Mesenchymal stem cell (in vitro differentiated cells and primary cell): ENCODE data around the gene LOXL3.
"Not testable (repeated sequence)": the region's sequence is repeated elsewhere in the genome, so short reads cannot be mapped to it uniquely, and the experiment has no call there.

Source experiments
- DNase-seq: peaks from one replicate; pipeline ENCODE4 v3.0.0-alpha.2; 2013
- H2AFZ ChIP-seq: one replicate; pipeline ENCODE4 v1.6.1; 2013; ENCODE audit warnings: low read depth, mild to moderate bottlenecking, control low read depth, inconsistent platforms, low read length, moderate library complexity
- H2AK5ac ChIP-seq: 2 replicates; pipeline ENCODE4 v1.6.1; 2013; ENCODE audit warnings: low read length, moderate library complexity, mild to moderate bottlenecking, inconsistent platforms; ENCODE audit not compliant: severe bottlenecking
- H2BK120ac ChIP-seq: one replicate; pipeline ENCODE4 v1.6.1; 2013; ENCODE audit warnings: low read depth, mild to moderate bottlenecking, inconsistent platforms, low read length, moderate library complexity
- H2BK12ac ChIP-seq, 2 experiments: one replicate each; pipeline ENCODE4 v1.6.1; 2013; ENCODE audit warnings: inconsistent platforms in 2 of 2, low read length in 2 of 2, mild to moderate bottlenecking in 2 of 2, moderate library complexity in 2 of 2, control low read depth in 1 of 2
- H2BK15ac ChIP-seq: one replicate; pipeline ENCODE4 v1.6.1; 2013; ENCODE audit warnings: mild to moderate bottlenecking, low read depth, inconsistent platforms; ENCODE audit not compliant: poor library complexity, severe bottlenecking
- H2BK5ac ChIP-seq: 2 replicates; pipeline ENCODE4 v1.6.1; 2013; ENCODE audit warnings: low read depth, mild to moderate bottlenecking, low read length, control low read depth, inconsistent platforms; ENCODE audit not compliant: poor library complexity, severe bottlenecking
- H3K14ac ChIP-seq, 2 experiments: one replicate each; pipeline ENCODE4 v1.6.1; 2013; ENCODE audit warnings: inconsistent platforms in 2 of 2, low read length in 2 of 2, control low read depth in 1 of 2, mild to moderate bottlenecking in 1 of 2, moderate library complexity in 1 of 2
- H3K18ac ChIP-seq, 2 experiments: one replicate each; pipeline ENCODE4 v1.6.1; 2013; ENCODE audit warnings: inconsistent platforms in 2 of 2, low read length in 2 of 2, control low read depth in 1 of 2, low read depth in 1 of 2, mild to moderate bottlenecking in 1 of 2
- H3K23ac ChIP-seq, 2 experiments: one replicate each; pipeline ENCODE4 v1.6.1; 2013; ENCODE audit warnings: inconsistent platforms in 2 of 2, low read length in 2 of 2, mild to moderate bottlenecking in 2 of 2, moderate library complexity in 2 of 2, control low read depth in 1 of 2
- H3K27ac ChIP-seq: 2 replicates; pipeline ENCODE4 v1.5.1; 2013; ENCODE audit warnings: mild to moderate bottlenecking, moderate library complexity, low read length, control low read depth, inconsistent platforms; ENCODE audit not compliant: poor library complexity, severe bottlenecking
- H3K27me3 ChIP-seq, 2 experiments: 2 replicates each; pipeline versions ENCODE4 v1.6.1 to v1.7.0; 2013; ENCODE audit warnings: low read length in 2 of 2, mild to moderate bottlenecking in 2 of 2, moderate library complexity in 2 of 2, control low read depth in 1 of 2, inconsistent platforms in 1 of 2; ENCODE audit not compliant: control insufficient read depth in 1 of 2, insufficient read depth in 1 of 2
- H3K36me3 ChIP-seq, 2 experiments: 2 replicates each; pipeline versions ENCODE4 v1.6.1 to v1.7.0; 2013; ENCODE audit warnings: low read length in 2 of 2, control low read depth in 1 of 2, inconsistent platforms in 1 of 2, low read depth in 1 of 2, mild to moderate bottlenecking in 1 of 2; ENCODE audit not compliant: insufficient read depth in 2 of 2, control insufficient read depth in 1 of 2
- H3K4ac ChIP-seq, 2 experiments: one replicate each; pipeline ENCODE4 v1.6.1; 2013; ENCODE audit warnings: inconsistent platforms in 2 of 2, low read length in 2 of 2, mild to moderate bottlenecking in 2 of 2, moderate library complexity in 2 of 2, control low read depth in 1 of 2, low read depth in 1 of 2
- H3K4me1 ChIP-seq: 2 replicates; pipeline ENCODE4 v1.6.1; 2013; ENCODE audit warnings: low read depth, low read length, control low read depth; ENCODE audit not compliant: control insufficient read depth, insufficient read depth
- H3K4me2 ChIP-seq: 2 replicates; pipeline ENCODE4 v1.6.1; 2013; ENCODE audit warnings: low read length, mild to moderate bottlenecking, inconsistent platforms; ENCODE audit not compliant: poor library complexity, severe bottlenecking
- H3K4me3 ChIP-seq, 2 experiments: 2 replicates each; pipeline versions ENCODE4 v1.5.1 to v1.7.0; 2013; ENCODE audit warnings: low read length in 2 of 2, mild to moderate bottlenecking in 2 of 2, control low read depth in 1 of 2, low read depth in 1 of 2; ENCODE audit not compliant: insufficient read depth in 1 of 2
- H3K79me1 ChIP-seq: replicated peaks from 2 replicates; pipeline ENCODE4 v1.6.1; 2013; ENCODE audit warnings: mild to moderate bottlenecking, control low read depth, low read length, inconsistent platforms; ENCODE audit not compliant: poor library complexity, severe bottlenecking
- H3K9ac ChIP-seq: 2 replicates; pipeline ENCODE4 v1.7.0; 2013; ENCODE audit warnings: mild to moderate bottlenecking, low read length, moderate library complexity
- H3K9me3 ChIP-seq: 2 replicates; pipeline ENCODE4 v1.7.0; 2013; ENCODE audit warnings: mild to moderate bottlenecking, low read length; ENCODE audit not compliant: control insufficient read depth
- H4K8ac ChIP-seq: one replicate; pipeline ENCODE4 v1.6.1; 2013; ENCODE audit warnings: inconsistent platforms, mild to moderate bottlenecking, low read length, moderate library complexity
- H4K91ac ChIP-seq: one replicate; pipeline ENCODE4 v1.6.1; 2013; ENCODE audit warnings: mild to moderate bottlenecking, low read length, inconsistent platforms
- WGBS: methylation state at CpG from one replicate; pipeline ENCODE4 v1.1.7; 2013; ENCODE audit warnings: mixed read lengths; 5-methylcytosine and 5-hydroxymethylcytosine counted together

The LOXL3 gene

DNA sequence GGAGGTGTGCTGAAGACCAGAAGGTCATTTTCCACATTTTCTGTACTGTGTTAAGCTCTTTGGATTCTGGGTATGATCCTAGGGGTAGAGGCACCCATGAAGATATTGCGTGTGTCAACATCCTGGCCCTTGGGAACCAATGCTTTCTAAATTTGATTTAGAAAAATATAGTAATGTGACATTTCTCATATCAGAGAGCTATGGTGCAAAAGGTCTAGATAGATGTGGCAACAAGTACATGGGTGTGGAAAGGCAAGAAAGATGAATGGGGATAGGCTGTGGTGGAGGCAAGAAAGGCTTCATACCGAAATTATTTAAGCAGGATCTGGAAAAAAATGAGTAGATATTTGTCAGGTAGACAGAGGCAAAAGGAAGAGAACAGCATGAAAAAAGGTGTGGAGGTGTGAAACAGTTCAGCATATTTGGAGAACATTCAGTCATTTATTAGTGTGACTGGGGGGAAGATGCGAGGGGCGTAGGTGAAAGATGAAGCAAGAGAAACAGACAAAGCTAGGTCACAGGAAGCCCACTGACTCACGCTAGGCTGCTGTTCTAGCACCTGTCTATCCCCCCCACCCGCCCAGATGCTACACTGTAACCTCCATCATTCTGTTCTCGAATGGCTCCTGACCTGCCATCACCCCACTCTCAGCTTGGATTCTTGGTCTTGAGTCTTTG, 12.5 kb upstream of the LOXL3 start:
- Histone ChIP-seq H3K36me3 (no peaks in the 10 kb centered on the region), H2BK12ac (no peak overlapping the region), H2BK5ac (no peak overlapping the region), H3K14ac (no peak overlapping the region), H3K27me3 (no peaks in the 10 kb centered on the region), H2AK5ac (peak overlapping the region; percentile 77), H4K91ac (no peak overlapping the region), H4K8ac (no peak overlapping the region), H2BK15ac (no peak overlapping the region), H3K4ac (no peak overlapping the region), H3K79me1 (no peaks in the 10 kb centered on the region), H3K9ac (no peak overlapping the region), H2AFZ (no peak overlapping the region), H3K23ac (no peak overlapping the region), H3K4me1 (peaks cover 2% of the 10 kb centered on the region), H2BK120ac (no peak overlapping the region), H3K9me3 (no peaks in the 10 kb centered on the region), H3K27ac (peak overlapping the region; percentile 17), H3K18ac (peak overlapping the region in 1 of 2 experiments; percentile 4), H3K4me3 (no peak overlapping the region), H3K4me2 (no peak overlapping the region)
- 85% methylated on average over 7 of the region's 7 CpGs for WGBS
- no peak for DNase-seq

GRCh38 chr2:74564222-74564621, 10.5 kb upstream of the LOXL3 start:
- no peaks in the 10 kb centered on the region for H3K36me3 ChIP-seq
- H4K8ac ChIP-seq: no peak overlapping the region
- DNase-seq: no peak
- no peak overlapping the region for H3K9ac ChIP-seq
- no peaks in the 10 kb centered on the region for H3K27me3 ChIP-seq
- peaks cover 8% of the 10 kb centered on the region for H3K4me1 ChIP-seq
- WGBS: 89% methylated on average over 4 of the region's 5 CpGs
- no peak overlapping the region for H3K27ac ChIP-seq
- H2AK5ac ChIP-seq: no peak overlapping the region
- H3K9me3 ChIP-seq: no peaks in the 10 kb centered on the region
- no peak overlapping the region for H2BK12ac ChIP-seq
- no peak overlapping the region for H3K23ac ChIP-seq
- no peak overlapping the region for H3K4me3 ChIP-seq
- H3K4ac ChIP-seq: no peak overlapping the region
- no peak overlapping the region for H2BK15ac ChIP-seq
- H3K4me2 ChIP-seq: peak overlapping the region; percentile 14
- no peak overlapping the region for H4K91ac ChIP-seq
- H3K18ac ChIP-seq: no peak overlapping the region
- H3K14ac ChIP-seq: no peak overlapping the region
- H2BK5ac ChIP-seq: no peak overlapping the region
- H2BK120ac ChIP-seq: no peak overlapping the region
- no peaks in the 10 kb centered on the region for H3K79me1 ChIP-seq
- H2AFZ ChIP-seq: no peak overlapping the region

DNA sequence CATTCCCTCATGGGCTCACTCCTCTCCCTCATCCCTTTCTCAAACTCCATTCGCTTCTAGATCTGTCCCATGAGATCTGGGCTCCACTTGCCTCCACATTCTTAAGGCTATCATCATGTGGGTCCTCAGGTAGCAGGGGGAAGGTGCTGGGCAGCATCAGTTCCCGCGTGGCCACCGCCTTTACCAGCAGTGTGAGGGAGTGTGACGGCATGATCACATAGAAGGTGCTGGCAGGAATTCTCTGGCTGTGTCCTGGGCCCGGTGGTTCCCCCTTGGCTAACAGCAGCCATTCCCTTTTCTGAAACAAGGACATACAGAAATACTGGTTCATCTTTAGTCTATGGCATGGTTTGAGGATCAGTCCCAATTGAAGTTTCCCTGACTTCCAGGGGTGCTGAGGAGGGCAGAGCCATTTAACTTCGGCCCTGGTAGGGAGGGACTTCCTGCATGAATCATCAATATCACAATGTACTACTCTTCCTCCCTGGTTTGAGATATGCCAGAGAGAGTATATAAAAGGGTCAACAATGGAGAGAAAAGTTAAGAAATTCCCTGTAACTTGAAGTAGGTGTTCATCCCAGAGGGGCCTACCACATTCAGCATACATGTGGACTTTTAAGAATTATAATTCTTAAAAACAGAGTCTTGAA, 8.5 kb upstream of the LOXL3 start:
- H2BK5ac ChIP-seq: no peak overlapping the region
- no peak overlapping the region for H3K4ac ChIP-seq
- no peak overlapping the region for H2AK5ac ChIP-seq
- no peak overlapping the region for H2AFZ ChIP-seq
- H2BK12ac ChIP-seq: peak overlapping the region in 1 of 2 experiments; percentile 45
- no peak overlapping the region for H3K4me3 ChIP-seq
- peaks cover 3% of the 10 kb centered on the region for H3K79me1 ChIP-seq
- no peak overlapping the region for H2BK15ac ChIP-seq
- no peak overlapping the region for H2BK120ac ChIP-seq
- no peak overlapping the region for H3K4me2 ChIP-seq
- H4K8ac ChIP-seq: peak overlapping the region; percentile 27
- H4K91ac ChIP-seq: peak overlapping the region; percentile 31
- 91% methylated on average over 6 of the region's 7 CpGs for WGBS
- H3K36me3 ChIP-seq: peaks cover 0 to 8% of the 10 kb centered on the region in 2 experiments
- H3K18ac ChIP-seq: peak overlapping the region in 1 of 2 experiments; percentile 50
- H3K23ac ChIP-seq: no peak overlapping the region
- H3K4me1 ChIP-seq: peaks cover 8% of the 10 kb centered on the region
- no peak for DNase-seq
- H3K9ac ChIP-seq: no peak overlapping the region
- no peaks in the 10 kb centered on the region for H3K9me3 ChIP-seq
- no peak overlapping the region for H3K27ac ChIP-seq
- peak overlapping the region in 1 of 2 experiments; percentile 53 for H3K14ac ChIP-seq
- H3K27me3 ChIP-seq: no peaks in the 10 kb centered on the region

DNA sequence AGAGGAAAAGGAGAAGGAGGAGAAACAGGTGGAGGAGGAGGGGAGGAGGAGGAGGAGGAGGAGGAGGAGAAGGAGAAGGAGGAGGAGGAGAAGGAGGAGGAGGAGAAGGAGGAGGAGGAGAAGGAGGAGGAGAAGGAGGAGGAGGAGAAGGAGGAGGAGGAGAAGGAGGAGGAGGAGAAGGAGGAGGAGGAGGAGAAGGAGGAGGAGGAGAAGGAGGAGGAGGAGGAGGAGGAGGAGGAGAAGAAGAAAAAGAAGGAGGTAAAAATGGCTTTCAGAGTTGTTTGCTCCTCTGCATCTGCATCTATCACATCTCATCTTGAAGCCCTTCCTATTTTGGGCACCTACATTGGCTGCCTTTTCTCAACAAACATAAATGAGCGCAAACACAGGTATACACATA, 7.3 kb upstream of the LOXL3 start:
- H3K14ac ChIP-seq, H3K4me1 ChIP-seq, H2AK5ac ChIP-seq, H3K4me3 ChIP-seq, H2AFZ ChIP-seq, H3K27ac ChIP-seq, H4K91ac ChIP-seq, H3K23ac ChIP-seq, H3K4ac ChIP-seq, H4K8ac ChIP-seq, DNase-seq, H3K4me2 ChIP-seq, H3K18ac ChIP-seq, H3K9me3 ChIP-seq, H3K9ac ChIP-seq, H2BK12ac ChIP-seq, H2BK120ac ChIP-seq, H3K27me3 ChIP-seq, H2BK5ac ChIP-seq, H2BK15ac ChIP-seq: not testable (repeated sequence)
- Histone ChIP-seq H3K36me3 (peaks cover 12 to 20% of the 10 kb centered on the region in 2 experiments), H3K79me1 (peaks cover 15% of the 10 kb centered on the region)
- whole genome bisulfite sequencing: 98% methylated on average over 1 of the region's 1 CpG
